ENCODE measurements around the gene ZC3HAV1.
"Not testable (repeated sequence)": the region's sequence is repeated elsewhere in the genome, so short reads cannot be mapped to it uniquely, and the experiment has no call there.

- TF ChIP-seq, protein P1, sequence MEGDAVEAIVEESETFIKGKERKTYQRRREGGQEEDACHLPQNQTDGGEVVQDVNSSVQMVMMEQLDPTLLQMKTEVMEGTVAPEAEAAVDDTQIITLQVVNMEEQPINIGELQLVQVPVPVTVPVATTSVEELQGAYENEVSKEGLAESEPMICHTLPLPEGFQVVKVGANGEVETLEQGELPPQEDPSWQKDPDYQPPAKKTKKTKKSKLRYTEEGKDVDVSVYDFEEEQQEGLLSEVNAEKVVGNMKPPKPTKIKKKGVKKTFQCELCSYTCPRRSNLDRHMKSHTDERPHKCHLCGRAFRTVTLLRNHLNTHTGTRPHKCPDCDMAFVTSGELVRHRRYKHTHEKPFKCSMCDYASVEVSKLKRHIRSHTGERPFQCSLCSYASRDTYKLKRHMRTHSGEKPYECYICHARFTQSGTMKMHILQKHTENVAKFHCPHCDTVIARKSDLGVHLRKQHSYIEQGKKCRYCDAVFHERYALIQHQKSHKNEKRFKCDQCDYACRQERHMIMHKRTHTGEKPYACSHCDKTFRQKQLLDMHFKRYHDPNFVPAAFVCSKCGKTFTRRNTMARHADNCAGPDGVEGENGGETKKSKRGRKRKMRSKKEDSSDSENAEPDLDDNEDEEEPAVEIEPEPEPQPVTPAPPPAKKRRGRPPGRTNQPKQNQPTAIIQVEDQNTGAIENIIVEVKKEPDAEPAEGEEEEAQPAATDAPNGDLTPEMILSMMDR (IDR thresholded peaks at IDR 0.05 in 8 of 11, conservative IDR thresholded peaks at IDR 0.05 in 3 of 11) = not testable (repeated sequence)
- not testable (repeated sequence) for TF ChIP-seq POLR2A (IDR thresholded peaks at IDR 0.05)
Observed at GRCh38 chr7:139129814-139130213, 20.3 kb upstream of the ZC3HAV1 start.

Measured in spleen (tissue), 7 donors.